GM23338 (cell line): Measurements from ENCODE around the gene ENTPD6. TPM values are rescaled to one million over a fixed set of nuclear protein-coding genes. Genes with fewer than 3 reads are reported as not detected.
A peak's percentile ranks its signal among the peaks of the same experiment; 100 is the strongest.

Experiments used
- ATAC-seq: fragments of 200-7000 bp; cut with Tn5 transposase; 3 replicates; pipeline ENCODE4 v1.9.1; 2020
- DNase-seq: peaks from one replicate; pipeline ENCODE4 v3.0.0-alpha.2; 2015; ENCODE audit warnings: low spot score
- H2AFZ ChIP-seq: fragments of 200-600 bp; sonication (generic); 2 replicates; pipeline ENCODE4 v1.8.0; 2016; ENCODE audit warnings: antibody characterized with exemption, mild to moderate bottlenecking, moderate library complexity
- H3F3A ChIP-seq: fragments of 200-600 bp; sonication (generic); replicated peaks from 2 replicates; pipeline ENCODE4 v1.8.0; 2017; ENCODE audit warnings: antibody characterized with exemption, mixed run types, low read depth
- H3K27ac ChIP-seq: fragments of 200-600 bp; sonication (generic); 2 replicates; pipeline ENCODE4 v1.6.1; 2016; ENCODE audit warnings: low read depth
- H3K27me3 ChIP-seq: fragments of 200-600 bp; sonication (generic); 2 replicates; pipeline ENCODE4 v1.8.0; 2016; ENCODE audit warnings: mild to moderate bottlenecking, mixed run types, moderate library complexity; ENCODE audit not compliant: insufficient read depth
- H3K36me3 ChIP-seq: fragments of 200-600 bp; sonication (generic); 2 replicates; pipeline ENCODE4 v1.8.0; 2016; ENCODE audit warnings: mild to moderate bottlenecking; ENCODE audit not compliant: insufficient read depth
- H3K4me1 ChIP-seq: fragments of 200-600 bp; sonication (generic); 2 replicates; pipeline ENCODE4 v1.8.0; 2016; ENCODE audit warnings: mild to moderate bottlenecking, moderate library complexity; ENCODE audit not compliant: insufficient read depth
- H3K4me2 ChIP-seq: fragments of 200-600 bp; sonication (generic); 2 replicates; pipeline ENCODE4 v1.7.1; 2017; ENCODE audit warnings: mixed run types
- H3K4me3 ChIP-seq: fragments of 200-600 bp; sonication (generic); 2 replicates; pipeline ENCODE4 v1.6.1; 2016; ENCODE audit warnings: mixed run types
- H3K79me2 ChIP-seq: fragments of 200-600 bp; sonication (generic); replicated peaks from 2 replicates; pipeline ENCODE4 v1.8.0; 2017; ENCODE audit warnings: mild to moderate bottlenecking; ENCODE audit not compliant: insufficient read depth
- H3K9me2 ChIP-seq: fragments of 200-600 bp; sonication (generic); 2 replicates; pipeline ENCODE4 v1.8.0; 2017; ENCODE audit not compliant: insufficient read depth
- H4K20me1 ChIP-seq: fragments of 200-600 bp; sonication (generic); replicated peaks from 2 replicates; pipeline ENCODE4 v1.8.0; 2017; ENCODE audit warnings: mild to moderate bottlenecking; ENCODE audit not compliant: insufficient read depth
- H3K27ac Mint-ChIP-seq: 2 replicates; pipeline ENCODE4 v1.8.0; 2020; ENCODE audit warnings: inconsistent platforms, mild to moderate bottlenecking, moderate library complexity, mixed read lengths
- H3K27me3 Mint-ChIP-seq: 3 replicates; pipeline ENCODE4 v1.8.0; 2022; ENCODE audit warnings: low read depth, mild to moderate bottlenecking, moderate library complexity, mixed read lengths, inconsistent platforms; ENCODE audit not compliant: insufficient read depth, poor library complexity
- H3K36me3 Mint-ChIP-seq: 3 replicates; pipeline ENCODE4 v1.8.0; 2021; ENCODE audit warnings: low read depth, mild to moderate bottlenecking, inconsistent platforms, moderate library complexity, mixed read lengths
- H3K4me1 Mint-ChIP-seq: 3 replicates; pipeline ENCODE4 v1.8.0; 2020; ENCODE audit warnings: mild to moderate bottlenecking, inconsistent platforms, mixed read lengths
- H3K4me3 Mint-ChIP-seq: 3 replicates; pipeline ENCODE4 v1.8.0; 2021; ENCODE audit warnings: moderate library complexity, mild to moderate bottlenecking, inconsistent platforms, mixed read lengths
- H3K9me3 Mint-ChIP-seq: 3 replicates; pipeline ENCODE4 v1.8.0; 2020; ENCODE audit warnings: moderate library complexity, mild to moderate bottlenecking, inconsistent platforms, mixed read lengths
- EZH2 ChIP-seq: fragments of 200-600 bp; sonication (generic); IDR thresholded peaks from one replicate; pipeline ENCODE4 v1.8.0; 2017; ENCODE audit warnings: antibody characterized with exemption, mild to moderate bottlenecking, low read depth; ENCODE audit not compliant: unreplicated experiment
- EZH2phosphoT487 ChIP-seq: fragments of 200-600 bp; sonication (generic); IDR thresholded peaks from one replicate; pipeline ENCODE4 v1.8.1; 2018; ENCODE audit warnings: antibody characterized with exemption; ENCODE audit not compliant: unreplicated experiment
- NANOG ChIP-seq: IDR thresholded peaks from 2 replicates; pipeline ENCODE4 v1.6.1; 2016; ENCODE audit warnings: antibody characterized with exemption, borderline replicate concordance
- POLR2AphosphoS5 ChIP-seq: IDR thresholded peaks from 2 replicates; pipeline ENCODE4 v1.6.1; 2016; ENCODE audit warnings: antibody characterized with exemption, low read depth
- STAT1 ChIP-seq: IDR thresholded peaks from one replicate; pipeline ENCODE4 v1.6.1; 2016; ENCODE audit warnings: antibody characterized with exemption; ENCODE audit not compliant: unreplicated experiment
- ZNF114 ChIP-seq: fragments of 250-450 bp; sonication (Bioruptor Pico); IDR thresholded peaks from 2 replicates; pipeline ENCODE4 v1.5.0; 2020; ENCODE audit warnings: mild to moderate bottlenecking, moderate library complexity
- ZNF331 ChIP-seq: fragments of 250-450 bp; sonication (Bioruptor Pico); IDR thresholded peaks from 2 replicates; pipeline ENCODE4 v1.5.0; 2020; ENCODE audit warnings: low read depth, mild to moderate bottlenecking, moderate library complexity
- polyA plus RNA-seq: library from polyadenylated mRNA; unstranded; fragments of >200 nt; fragmentation: Nextera tagmentation; extraction: Ambion mirVana; gene quantifications from 2 replicates; pipeline ENCODE4 v1.2.1, GENCODE V29; 2016
- total RNA-seq: library from RNA; depleted of rRNA; stranded (reverse); fragments of >200 nt; shearing (Covaris generic); gene quantifications from 2 replicates; pipeline ENCODE4 v1.2.3, GENCODE V29; 2014
- TF ChIP-seq, protein P1 (sequence below), 2 experiments: fragments of 200-600 bp in 1 of 2; sonication (generic) in 1 of 2; conservative IDR thresholded peaks; 2 replicates each; pipeline versions ENCODE4 v1.5.1 to v1.6.1; 2016 to 2017; ENCODE audit warnings: antibody characterized with exemption in 2 of 2, low read depth in 2 of 2, mild to moderate bottlenecking in 2 of 2, moderate library complexity in 1 of 2
- TF ChIP-seq, protein P2 (sequence below): IDR thresholded peaks from 2 replicates; pipeline ENCODE4 v1.6.1; 2016; ENCODE audit warnings: antibody characterized with exemption
- TF ChIP-seq, protein P3 (sequence below): fragments of 250-450 bp; sonication (Bioruptor Pico); IDR thresholded peaks from 2 replicates; pipeline ENCODE4 v1.5.0; 2020; ENCODE audit warnings: mild to moderate bottlenecking, moderate library complexity

The ENTPD6 gene
- total and polyA plus RNA-seq, 2 experiments from 2014 or later: 19.3 to 45.9 TPM

DNA sequence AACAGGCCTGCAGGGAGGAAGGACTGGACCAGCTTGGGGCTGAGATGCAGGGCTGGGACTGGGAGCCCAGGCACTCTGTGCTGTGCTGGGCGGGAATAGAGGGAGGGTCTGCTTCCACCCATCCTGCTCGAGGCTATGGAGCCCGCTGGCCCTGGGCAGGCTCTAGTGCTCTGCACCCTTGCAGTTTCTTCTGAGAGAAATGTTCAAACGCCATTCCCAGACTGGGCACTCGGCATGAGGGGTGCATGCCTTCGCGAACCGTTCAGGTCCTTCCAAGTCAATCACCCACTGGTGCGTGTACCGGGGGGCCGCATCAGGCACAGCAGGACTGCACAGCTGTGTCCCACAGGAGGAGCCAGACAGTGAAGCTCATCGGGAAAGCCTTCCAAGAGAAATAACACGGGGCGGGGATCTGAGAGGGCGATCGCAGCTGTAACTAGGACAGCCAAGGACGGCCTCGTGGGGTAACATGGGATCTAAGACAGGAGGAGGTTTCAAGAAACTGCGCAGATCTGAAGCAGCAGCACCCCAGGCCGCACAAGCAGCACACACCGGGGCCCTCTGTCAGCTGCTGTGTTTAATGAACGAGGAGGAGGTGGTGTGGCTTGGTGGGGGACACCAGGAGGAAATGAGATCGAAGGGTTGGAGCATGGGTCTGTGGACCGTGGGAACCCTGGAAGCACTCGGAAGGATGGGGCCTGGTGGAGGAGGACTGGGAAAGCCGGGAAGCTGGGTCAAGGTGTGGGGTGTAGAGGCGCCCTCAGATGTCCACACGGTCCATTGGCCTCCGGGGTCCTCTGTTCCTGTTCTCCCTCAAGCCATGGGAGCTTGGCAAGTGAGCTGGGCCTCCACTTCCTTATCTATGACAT, 26.3 kb downstream of the ENTPD6 start:
- peaks cover 5% of the 10 kb centered on the region for H3K4me1 Mint-ChIP-seq
- Histone ChIP-seq H3K4me1 (no peaks in the 10 kb centered on the region), H4K20me1 (no peaks in the 10 kb centered on the region), H3F3A (no peaks in the 10 kb centered on the region), H3K4me3 (no peak overlapping the region), H3K4me2 (no peak overlapping the region), H3K27me3 (no peaks in the 10 kb centered on the region), H3K27ac (no peak overlapping the region), H3K9me2 (no peaks in the 10 kb centered on the region), H3K79me2 (no peaks in the 10 kb centered on the region), H2AFZ (no peak overlapping the region), H3K36me3 (no peaks in the 10 kb centered on the region)
- ATAC-seq (no peak), DNase-seq (no peak)
- H3K27me3 Mint-ChIP-seq: peaks cover 7% of the 10 kb centered on the region
- H3K4me3 Mint-ChIP-seq: no peak overlapping the region
- peak overlapping the region; percentile 91 for H3K27ac Mint-ChIP-seq
- H3K36me3 Mint-ChIP-seq: no peaks in the 10 kb centered on the region; the same call in 1 of the 3 replicates
- TF ChIP-seq NANOG (no peak), STAT1 (no peak), POLR2AphosphoS5 (no peak), EZH2 (no peak), EZH2phosphoT487 (no peak), ZNF114 (CRISPR knock-in tag) (no peak)
- TF ChIP-seq, protein P1, sequence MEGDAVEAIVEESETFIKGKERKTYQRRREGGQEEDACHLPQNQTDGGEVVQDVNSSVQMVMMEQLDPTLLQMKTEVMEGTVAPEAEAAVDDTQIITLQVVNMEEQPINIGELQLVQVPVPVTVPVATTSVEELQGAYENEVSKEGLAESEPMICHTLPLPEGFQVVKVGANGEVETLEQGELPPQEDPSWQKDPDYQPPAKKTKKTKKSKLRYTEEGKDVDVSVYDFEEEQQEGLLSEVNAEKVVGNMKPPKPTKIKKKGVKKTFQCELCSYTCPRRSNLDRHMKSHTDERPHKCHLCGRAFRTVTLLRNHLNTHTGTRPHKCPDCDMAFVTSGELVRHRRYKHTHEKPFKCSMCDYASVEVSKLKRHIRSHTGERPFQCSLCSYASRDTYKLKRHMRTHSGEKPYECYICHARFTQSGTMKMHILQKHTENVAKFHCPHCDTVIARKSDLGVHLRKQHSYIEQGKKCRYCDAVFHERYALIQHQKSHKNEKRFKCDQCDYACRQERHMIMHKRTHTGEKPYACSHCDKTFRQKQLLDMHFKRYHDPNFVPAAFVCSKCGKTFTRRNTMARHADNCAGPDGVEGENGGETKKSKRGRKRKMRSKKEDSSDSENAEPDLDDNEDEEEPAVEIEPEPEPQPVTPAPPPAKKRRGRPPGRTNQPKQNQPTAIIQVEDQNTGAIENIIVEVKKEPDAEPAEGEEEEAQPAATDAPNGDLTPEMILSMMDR (conservative IDR thresholded peaks at IDR 0.05; ENCODE audit: low read depth in 2 of 2): no peak
- TF ChIP-seq, protein P2, sequence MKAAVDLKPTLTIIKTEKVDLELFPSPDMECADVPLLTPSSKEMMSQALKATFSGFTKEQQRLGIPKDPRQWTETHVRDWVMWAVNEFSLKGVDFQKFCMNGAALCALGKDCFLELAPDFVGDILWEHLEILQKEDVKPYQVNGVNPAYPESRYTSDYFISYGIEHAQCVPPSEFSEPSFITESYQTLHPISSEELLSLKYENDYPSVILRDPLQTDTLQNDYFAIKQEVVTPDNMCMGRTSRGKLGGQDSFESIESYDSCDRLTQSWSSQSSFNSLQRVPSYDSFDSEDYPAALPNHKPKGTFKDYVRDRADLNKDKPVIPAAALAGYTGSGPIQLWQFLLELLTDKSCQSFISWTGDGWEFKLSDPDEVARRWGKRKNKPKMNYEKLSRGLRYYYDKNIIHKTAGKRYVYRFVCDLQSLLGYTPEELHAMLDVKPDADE: no peak
- no peaks in the 10 kb centered on the region for H3K9me3 Mint-ChIP-seq

DNA sequence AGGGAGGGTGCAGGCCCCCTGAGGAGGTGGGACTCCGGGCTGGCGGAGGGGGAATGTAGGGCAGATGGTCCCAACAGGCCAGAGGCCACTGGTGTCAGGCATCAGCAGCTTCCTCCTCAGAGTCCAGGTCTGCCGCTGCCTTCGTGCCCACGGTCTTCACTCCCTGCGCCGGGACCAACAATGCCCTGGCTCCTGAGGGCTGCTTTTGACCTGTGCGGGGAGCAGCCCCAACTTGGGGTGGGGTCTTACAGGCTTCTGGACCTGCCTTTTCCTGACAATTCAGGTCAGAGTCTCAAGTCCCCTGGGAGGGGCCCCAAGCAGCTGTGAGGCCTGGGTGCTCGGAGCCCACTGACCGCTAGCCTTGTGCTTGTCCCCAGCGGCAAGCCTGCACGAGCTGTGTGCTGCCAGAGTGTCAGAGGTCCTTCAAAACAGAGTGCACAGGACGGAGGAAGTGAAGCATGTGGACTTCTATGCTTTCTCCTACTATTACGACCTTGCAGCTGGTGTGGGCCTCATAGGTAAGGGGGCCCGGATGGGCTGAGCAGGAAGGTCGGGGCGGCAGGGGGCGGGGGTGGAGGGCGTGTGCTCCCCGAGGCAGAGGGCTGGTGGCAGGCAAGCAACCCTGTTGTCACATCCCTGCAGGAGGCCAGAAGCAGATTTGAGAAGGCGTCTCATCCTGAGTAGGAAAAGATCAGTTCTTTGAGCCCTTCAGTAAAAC, 27.1 kb downstream of the ENTPD6 start:
- Mint-ChIP-seq H3K27me3 (peaks cover 7% of the 10 kb centered on the region), H3K9me3 (no peaks in the 10 kb centered on the region), H3K4me3 (no peak overlapping the region), H3K27ac (peak overlapping the region; percentile 90; the same call in 1 of the 2 replicates), H3K4me1 (peaks cover 7% of the 10 kb centered on the region), H3K36me3 (no peaks in the 10 kb centered on the region; the same call in 1 of the 3 replicates)
- peak; percentile 17 for ATAC-seq
- H3K9me2 ChIP-seq: no peaks in the 10 kb centered on the region
- no peaks in the 10 kb centered on the region for H3K4me1 ChIP-seq
- H3K27me3 ChIP-seq: no peaks in the 10 kb centered on the region
- H3K4me3 ChIP-seq: no peak overlapping the region
- no peaks in the 10 kb centered on the region for H3K36me3 ChIP-seq
- no peak overlapping the region for H2AFZ ChIP-seq
- H3F3A ChIP-seq: no peaks in the 10 kb centered on the region
- H3K27ac ChIP-seq: no peak overlapping the region
- H3K79me2 ChIP-seq: no peaks in the 10 kb centered on the region
- no peaks in the 10 kb centered on the region for H4K20me1 ChIP-seq
- H3K4me2 ChIP-seq: no peak overlapping the region
- no peak for DNase-seq
- TF ChIP-seq, protein P3, sequence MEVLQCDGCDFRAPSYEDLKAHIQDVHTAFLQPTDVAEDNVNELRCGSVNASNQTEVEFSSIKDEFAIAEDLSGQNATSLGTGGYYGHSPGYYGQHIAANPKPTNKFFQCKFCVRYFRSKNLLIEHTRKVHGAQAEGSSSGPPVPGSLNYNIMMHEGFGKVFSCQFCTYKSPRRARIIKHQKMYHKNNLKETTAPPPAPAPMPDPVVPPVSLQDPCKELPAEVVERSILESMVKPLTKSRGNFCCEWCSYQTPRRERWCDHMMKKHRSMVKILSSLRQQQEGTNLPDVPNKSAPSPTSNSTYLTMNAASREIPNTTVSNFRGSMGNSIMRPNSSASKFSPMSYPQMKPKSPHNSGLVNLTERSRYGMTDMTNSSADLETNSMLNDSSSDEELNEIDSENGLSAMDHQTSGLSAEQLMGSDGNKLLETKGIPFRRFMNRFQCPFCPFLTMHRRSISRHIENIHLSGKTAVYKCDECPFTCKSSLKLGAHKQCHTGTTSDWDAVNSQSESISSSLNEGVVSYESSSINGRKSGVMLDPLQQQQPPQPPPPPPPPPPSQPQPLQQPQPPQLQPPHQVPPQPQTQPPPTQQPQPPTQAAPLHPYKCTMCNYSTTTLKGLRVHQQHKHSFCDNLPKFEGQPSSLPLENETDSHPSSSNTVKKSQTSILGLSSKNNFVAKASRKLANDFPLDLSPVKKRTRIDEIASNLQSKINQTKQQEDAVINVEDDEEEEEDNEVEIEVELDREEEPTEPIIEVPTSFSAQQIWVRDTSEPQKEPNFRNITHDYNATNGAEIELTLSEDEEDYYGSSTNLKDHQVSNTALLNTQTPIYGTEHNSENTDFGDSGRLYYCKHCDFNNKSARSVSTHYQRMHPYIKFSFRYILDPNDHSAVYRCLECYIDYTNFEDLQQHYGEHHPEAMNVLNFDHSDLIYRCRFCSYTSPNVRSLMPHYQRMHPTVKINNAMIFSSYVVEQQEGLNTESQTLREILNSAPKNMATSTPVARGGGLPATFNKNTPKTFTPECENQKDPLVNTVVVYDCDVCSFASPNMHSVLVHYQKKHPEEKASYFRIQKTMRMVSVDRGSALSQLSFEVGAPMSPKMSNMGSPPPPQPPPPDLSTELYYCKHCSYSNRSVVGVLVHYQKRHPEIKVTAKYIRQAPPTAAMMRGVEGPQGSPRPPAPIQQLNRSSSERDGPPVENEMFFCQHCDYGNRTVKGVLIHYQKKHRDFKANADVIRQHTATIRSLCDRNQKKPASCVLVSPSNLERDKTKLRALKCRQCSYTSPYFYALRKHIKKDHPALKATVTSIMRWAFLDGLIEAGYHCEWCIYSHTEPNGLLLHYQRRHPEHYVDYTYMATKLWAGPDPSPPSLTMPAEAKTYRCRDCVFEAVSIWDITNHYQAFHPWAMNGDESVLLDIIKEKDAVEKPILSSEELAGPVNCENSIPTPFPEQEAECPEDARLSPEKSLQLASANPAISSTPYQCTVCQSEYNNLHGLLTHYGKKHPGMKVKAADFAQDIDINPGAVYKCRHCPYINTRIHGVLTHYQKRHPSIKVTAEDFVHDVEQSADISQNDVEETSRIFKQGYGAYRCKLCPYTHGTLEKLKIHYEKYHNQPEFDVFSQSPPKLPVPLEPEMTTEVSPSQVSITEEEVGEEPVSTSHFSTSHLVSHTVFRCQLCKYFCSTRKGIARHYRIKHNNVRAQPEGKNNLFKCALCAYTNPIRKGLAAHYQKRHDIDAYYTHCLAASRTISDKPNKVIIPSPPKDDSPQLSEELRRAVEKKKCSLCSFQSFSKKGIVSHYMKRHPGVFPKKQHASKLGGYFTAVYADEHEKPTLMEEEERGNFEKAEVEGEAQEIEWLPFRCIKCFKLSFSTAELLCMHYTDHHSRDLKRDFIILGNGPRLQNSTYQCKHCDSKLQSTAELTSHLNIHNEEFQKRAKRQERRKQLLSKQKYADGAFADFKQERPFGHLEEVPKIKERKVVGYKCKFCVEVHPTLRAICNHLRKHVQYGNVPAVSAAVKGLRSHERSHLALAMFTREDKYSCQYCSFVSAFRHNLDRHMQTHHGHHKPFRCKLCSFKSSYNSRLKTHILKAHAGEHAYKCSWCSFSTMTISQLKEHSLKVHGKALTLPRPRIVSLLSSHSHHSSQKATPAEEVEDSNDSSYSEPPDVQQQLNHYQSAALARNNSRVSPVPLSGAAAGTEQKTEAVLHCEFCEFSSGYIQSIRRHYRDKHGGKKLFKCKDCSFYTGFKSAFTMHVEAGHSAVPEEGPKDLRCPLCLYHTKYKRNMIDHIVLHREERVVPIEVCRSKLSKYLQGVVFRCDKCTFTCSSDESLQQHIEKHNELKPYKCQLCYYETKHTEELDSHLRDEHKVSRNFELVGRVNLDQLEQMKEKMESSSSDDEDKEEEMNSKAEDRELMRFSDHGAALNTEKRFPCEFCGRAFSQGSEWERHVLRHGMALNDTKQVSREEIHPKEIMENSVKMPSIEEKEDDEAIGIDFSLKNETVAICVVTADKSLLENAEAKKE (CRISPR knock-in tag): no peak
- TF ChIP-seq ZNF114 (CRISPR knock-in tag) (no peak), EZH2phosphoT487 (no peak), STAT1 (no peak), ZNF331 (CRISPR knock-in tag) (no peak), POLR2AphosphoS5 (no peak), EZH2 (no peak)
